HepG2 (cell line): ENCODE measurements around the gene FGD5. TPM values are rescaled to one million over a fixed set of nuclear protein-coding genes. Genes with fewer than 3 reads are reported as not detected.
"Not testable (repeated sequence)": the region's sequence is repeated elsewhere in the genome, so short reads cannot be mapped to it uniquely, and the experiment has no call there.

Source experiments
- ATAC-seq: fragments of 200-7000 bp; cut with Tn5 transposase; 3 replicates; pipeline ENCODE4 v1.9.1; 2020; ENCODE audit warnings: mild to moderate bottlenecking, moderate library complexity
- BruUV-seq: library from RNA; stranded (reverse); fragments of 400-500 nt; replicated peaks from 2 replicates; lab custom pipeline; 2021; lab: Mats Ljungman, UMichigan
- CTCF ChIA-PET: fragments of 300-600 bp; formaldehyde crosslinking; extraction: SDS; loops from one replicate; lab custom pipeline; 2021; ENCODE audit warnings: low total read pairs, inconsistent platforms, low intra/inter-chr PET ratio; lab: Yijun Ruan, JAX
- POLR2A ChIA-PET: fragments of 350-600 bp; sonication (Branson Sonifier 250); formaldehyde crosslinking; loops from one replicate; lab custom pipeline; 2020; ENCODE audit warnings: antibody characterized with exemption, inconsistent platforms; lab: Yijun Ruan, JAX
- DNase-seq: peaks from one replicate; pipeline ENCODE4 v3.0.0-alpha.2; 2015; ENCODE audit warnings: low spot score
- FAIRE-seq: peaks from 3 replicates; lab custom pipeline; 2011; peaks lifted over from hg19 to GRCh38; lab: Jason Lieb, UNC
- H2AFZ ChIP-seq: one replicate; pipeline ENCODE4 v1.6.1; 2011; ENCODE audit warnings: low read length, inconsistent platforms
- H3K27ac ChIP-seq: fragments of 300-600 bp; 3 replicates; pipeline ENCODE4 v1.8.0; 2011; ENCODE audit warnings: mixed run types, mild to moderate bottlenecking, mixed read lengths, low read length, inconsistent platforms; ENCODE audit not compliant: insufficient read depth; ENCODE audit errors: extremely low read length
- H3K27me3 ChIP-seq, 2 experiments: fragments of 200-600 bp in 1 of 2; 2 replicates in 1 of 2; 3 replicates in 1 of 2; pipeline versions ENCODE4 v1.6.0 to v1.8.0; 2011; ENCODE audit warnings: low read length in 2 of 2, mild to moderate bottlenecking in 2 of 2, moderate library complexity in 2 of 2, inconsistent platforms in 1 of 2; ENCODE audit not compliant: insufficient read depth in 2 of 2, control insufficient read depth in 1 of 2
- H3K36me3 ChIP-seq, 2 experiments: fragments of 200-600 bp in 1 of 2; replicated peaks in 1 of 2; 2 replicates in 1 of 2; 3 replicates in 1 of 2; pipeline versions ENCODE4 v1.5.1 to v1.8.0; 2011; ENCODE audit warnings: low read length in 2 of 2, inconsistent platforms in 1 of 2; ENCODE audit not compliant: insufficient read depth in 2 of 2, control insufficient read depth in 1 of 2
- H3K4me1 ChIP-seq: 2 replicates; pipeline ENCODE4 v1.5.1; 2012; ENCODE audit warnings: low read length, inconsistent platforms; ENCODE audit not compliant: insufficient read depth
- H3K4me2 ChIP-seq: 2 replicates; pipeline ENCODE4 v1.6.0; 2011; ENCODE audit warnings: low read depth, low read length, inconsistent platforms
- H3K4me3 ChIP-seq, 3 experiments: fragments of 200-600 bp in 1 of 3; sonication (generic), shearing (Covaris generic) in 1 of 3; replicated peaks in 1 of 3; 2 replicates each; pipeline ENCODE4 v1.5.1; 2011 to 2016; ENCODE audit warnings: low read length in 3 of 3, inconsistent platforms in 2 of 3, low read depth in 2 of 3, mild to moderate bottlenecking in 2 of 3, control low read depth in 1 of 3, mixed read lengths in 1 of 3; ENCODE audit not compliant: insufficient read depth in 1 of 3
- H3K79me2 ChIP-seq: one replicate; pipeline ENCODE4 v1.6.1; 2011; ENCODE audit warnings: low read length, inconsistent platforms; ENCODE audit not compliant: insufficient read depth
- H3K9ac ChIP-seq: 2 replicates; pipeline ENCODE4 v1.6.0; 2011; ENCODE audit warnings: mild to moderate bottlenecking, low read depth, low read length, inconsistent platforms; ENCODE audit not compliant: insufficient read depth
- H3K9me3 ChIP-seq: 2 replicates; pipeline ENCODE4 v1.5.1; 2012; ENCODE audit warnings: mild to moderate bottlenecking, low read length
- H4K20me1 ChIP-seq: 2 replicates; pipeline ENCODE4 v1.6.0; 2011; ENCODE audit warnings: inconsistent platforms, mild to moderate bottlenecking, low read length, moderate library complexity; ENCODE audit not compliant: insufficient read depth
- KDM4B ChIP-seq: sonication (generic); formaldehyde crosslinking; IDR thresholded peaks from 2 replicates; pipeline ENCODE4 v1.4.0; 2020; ENCODE audit warnings: missing genetic modification reagents
- NONO ChIP-seq, 2 experiments: fragments of 450-650 bp in 1 of 2; sonication (generic) in 1 of 2; formaldehyde crosslinking in 1 of 2; IDR thresholded peaks in 1 of 2; conservative IDR thresholded peaks in 1 of 2; 2 replicates each; pipeline versions ENCODE4 v1.6.1 to v1.8.0; 2017 to 2022; ENCODE audit warnings: mild to moderate bottlenecking in 1 of 2, missing genetic modification reagents in 1 of 2, moderate library complexity in 1 of 2
- ZNF275 ChIP-seq: sonication (generic); formaldehyde crosslinking; IDR thresholded peaks from 2 replicates; pipeline ENCODE4 v1.8.0; 2022; ENCODE audit warnings: missing genetic modification reagents, mild to moderate bottlenecking, inconsistent platforms, borderline replicate concordance
- ZNF432 ChIP-seq: sonication (generic); formaldehyde crosslinking; IDR thresholded peaks from 2 replicates; pipeline ENCODE4 v1.5.0; 2020; ENCODE audit warnings: missing genetic modification reagents, mild to moderate bottlenecking, borderline replicate concordance
- ZNF839 ChIP-seq: sonication (generic); formaldehyde crosslinking; IDR thresholded peaks from 2 replicates; pipeline ENCODE4 v1.4.0; 2020; ENCODE audit warnings: missing genetic modification reagents, mild to moderate bottlenecking, borderline replicate concordance
- ZXDC ChIP-seq: sonication (generic); formaldehyde crosslinking; IDR thresholded peaks from 2 replicates; pipeline ENCODE4 v1.5.0; 2020; ENCODE audit warnings: mild to moderate bottlenecking, missing genetic modification reagents
- WGBS: methylation state at CpG from one replicate; pipeline ENCODE4 v1.1.6; 2017; ENCODE audit warnings: low lambda C conversion rate; 5-methylcytosine and 5-hydroxymethylcytosine counted together
- in situ Hi-C: cut with HindIII; loops from 2 replicates; pipeline ENCODE4 v1.10.0; 2017; ENCODE audit warnings: low pct_unique_long_range_greater_than_20kb; ENCODE audit not compliant: extremely low pct_ligation_motif_present
- intact Hi-C: fragments of 100-400 bp; cut with micrococcal nuclease; formaldehyde crosslinking; loops from one replicate; pipeline ENCODE4 v1.10.0; 2022; ENCODE audit not compliant: unreplicated experiment
- polyA plus RNA-seq, 8 experiments: library from polyadenylated mRNA; depleted of rRNA in 3 of 8; stranded (reverse) in 7 of 8; unstranded in 1 of 8; fragments of >200 nt; fragmentation: Illumina TruSeq in 4 of 8; extraction: Trizol in 4 of 8; gene quantifications; 2 replicates each; pipeline versions ENCODE4 v1.2.1 to v1.2.3, GENCODE V29; 2011 to 2016; ENCODE audit warnings: low read depth in 4 of 8, missing spikeins in 1 of 8, mixed read lengths in 1 of 8; ENCODE audit not compliant: insufficient read depth in 1 of 8
- total RNA-seq, 5 experiments: library from RNA; depleted of rRNA; stranded (reverse); fragments of >200 nt; fragmentation: Illumina TruSeq; extraction: Trizol; gene quantifications; 2 replicates each; pipeline ENCODE4 v1.2.3, GENCODE V29; 2016; ENCODE audit warnings: low read depth in 1 of 5
- TF ChIP-seq, protein P1 (sequence below): IDR thresholded peaks from 2 replicates; pipeline ENCODE4 v1.6.1; 2016; ENCODE audit warnings: missing compliant biosample characterization, missing genetic modification reagents, borderline replicate concordance

Gene FGD5
- total and polyA plus RNA-seq, 2 of the 13 experiments (the other 11 are each of a cell fraction or from before 2014, with no cell fraction given) = 0.17 TPM; not detected in 1

DNA sequence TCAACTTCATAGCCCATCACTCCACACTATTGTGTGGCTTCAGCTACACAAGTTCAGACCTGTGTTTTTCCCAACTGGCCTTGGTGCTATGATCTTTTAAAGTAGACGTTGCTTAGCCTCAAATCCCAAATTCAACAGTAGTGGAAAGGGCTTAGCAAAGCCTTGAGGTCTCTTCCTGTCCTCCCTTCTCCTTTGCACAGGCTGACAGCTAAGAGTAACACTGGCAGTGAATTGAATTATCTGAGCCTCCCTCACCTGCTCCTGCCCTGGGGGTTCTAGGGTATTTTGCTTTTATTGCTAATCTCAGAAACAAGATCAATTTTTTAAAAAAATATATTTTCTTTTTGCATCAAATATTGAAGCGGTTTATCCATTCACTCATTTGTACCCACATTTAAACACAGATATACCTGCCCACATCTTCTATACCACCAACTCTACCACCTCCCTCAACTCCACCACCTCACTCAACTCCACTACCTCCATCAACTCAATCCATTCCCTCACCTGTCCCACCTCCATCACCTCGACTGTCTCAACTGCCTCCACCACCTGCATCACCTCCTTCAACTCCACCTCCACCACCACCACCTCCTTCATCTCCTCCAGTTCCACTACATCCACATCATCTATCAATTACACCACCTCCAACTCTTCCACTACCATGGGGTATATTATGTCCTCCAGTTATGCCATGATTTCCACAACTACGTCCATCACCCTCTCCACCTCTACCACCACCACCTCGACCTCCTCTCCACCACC, 10.1 kb upstream of the FGD5 start:
- Histone ChIP-seq H4K20me1 (no peaks in the 10 kb centered on the region), H3K79me2 (no peaks in the 10 kb centered on the region), H3K9ac (no peak overlapping the region), H3K9me3 (no peaks in the 10 kb centered on the region), H2AFZ (no peak overlapping the region), H3K27me3 (peaks cover 3 to 36% of the 10 kb centered on the region in 2 experiments; a peak in 4 of 5 replicates), H3K27ac (no peak overlapping the region), H3K4me1 (peaks cover 19% of the 10 kb centered on the region), H3K36me3 (no peaks in the 10 kb centered on the region), H3K4me3 (no peak overlapping the region), H3K4me2 (no peak overlapping the region)
- 2% methylated on average over 5 of the region's 5 CpGs for WGBS
- CTCF ChIA-PET = no interaction called here
- no TSS peak for BruUV-seq
- in situ Hi-C loops (no loop called here), intact Hi-C loops (no loop called here)
- DNase-seq (no peak), ATAC-seq (no peak), FAIRE-seq (no peak)
- TF ChIP-seq NONO (IDR thresholded peaks at IDR 0.05) = 0 out of 2 replicates have a peak, but pooled peaks have one; percentile 33
- no peak for TF ChIP-seq NONO (CRISPR knock-in tag; conservative IDR thresholded peaks at IDR 0.05)
- TF ChIP-seq ZXDC = no peak
- TF ChIP-seq KDM4B (CRISPR knock-in tag) = no peak
- TF ChIP-seq ZNF839 (CRISPR knock-in tag) = no peak
- no peak for TF ChIP-seq ZNF275 (CRISPR knock-in tag)
- TF ChIP-seq, protein P1, sequence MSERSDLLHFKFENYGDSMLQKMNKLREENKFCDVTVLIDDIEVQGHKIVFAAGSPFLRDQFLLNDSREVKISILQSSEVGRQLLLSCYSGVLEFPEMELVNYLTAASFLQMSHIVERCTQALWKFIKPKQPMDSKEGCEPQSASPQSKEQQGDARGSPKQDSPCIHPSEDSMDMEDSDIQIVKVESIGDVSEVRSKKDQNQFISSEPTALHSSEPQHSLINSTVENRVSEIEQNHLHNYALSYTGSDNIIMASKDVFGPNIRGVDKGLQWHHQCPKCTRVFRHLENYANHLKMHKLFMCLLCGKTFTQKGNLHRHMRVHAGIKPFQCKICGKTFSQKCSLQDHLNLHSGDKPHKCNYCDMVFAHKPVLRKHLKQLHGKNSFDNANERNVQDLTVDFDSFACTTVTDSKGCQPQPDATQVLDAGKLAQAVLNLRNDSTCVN (CRISPR knock-in tag) = no peak
- no peak for TF ChIP-seq ZNF432
- POLR2A ChIA-PET = no interaction called here

- DNase-seq, in situ Hi-C loops, H3K27ac ChIP-seq, POLR2A ChIA-PET, H3K36me3 ChIP-seq, H3K4me2 ChIP-seq, H2AFZ ChIP-seq, H3K79me2 ChIP-seq, H4K20me1 ChIP-seq, H3K9ac ChIP-seq, H3K4me3 ChIP-seq, CTCF ChIA-PET, FAIRE-seq, H3K4me1 ChIP-seq, BruUV-seq, intact Hi-C loops, ATAC-seq, H3K9me3 ChIP-seq: not testable (repeated sequence)
- H3K27me3 ChIP-seq = peaks cover 3 to 43% of the 10 kb centered on the region in 2 experiments; a peak in 4 of 5 replicates
- WGBS = 26% methylated on average over 3 of the region's 9 CpGs
Measured at GRCh38 chr3:14809611-14810010, 9.2 kb upstream of the FGD5 start.
